NT2/D1 (cell line): Measurements from ENCODE around the gene NAA10.

ENCODE experiments used
- SUZ12 ChIP-seq: IDR thresholded peaks from 2 replicates; pipeline ENCODE4 v1.6.1; 2011; ENCODE audit not compliant: insufficient read length, insufficient read depth; ENCODE audit errors: extremely low read depth
- YY1 ChIP-seq: IDR thresholded peaks from 2 replicates; pipeline ENCODE4 v1.6.1; 2011; ENCODE audit not compliant: insufficient read length, insufficient read depth
- ZNF274 ChIP-seq: IDR thresholded peaks from 2 replicates; pipeline ENCODE4 v1.6.1; 2011; ENCODE audit warnings: mild to moderate bottlenecking, low read depth, low read length

GRCh38 chrX:153889123-153889522 lies 45.7 kb downstream of the NAA10 start:
- TF ChIP-seq SUZ12 (no peak), YY1 (no peak), ZNF274 (no peak)
